Subcutaneous abdominal adipose tissue (tissue), 5 donors: ENCODE measurements around the gene TNIP2.

ENCODE experiments used
- H3K27ac ChIP-seq: one replicate; pipeline ENCODE4 v1.7.0; 2013; ENCODE audit warnings: low read depth, mild to moderate bottlenecking, inconsistent platforms, low read length, moderate library complexity
- H3K27me3 ChIP-seq, 5 donors: one replicate each; pipeline ENCODE4 v1.7.0; 2013; ENCODE audit warnings: low read length in 5 of 5, inconsistent platforms in 1 of 5; ENCODE audit not compliant: control insufficient read depth in 5 of 5, insufficient read depth in 4 of 5
- H3K36me3 ChIP-seq, 5 donors: one replicate each; pipeline ENCODE4 v1.7.0; 2013; ENCODE audit warnings: low read length in 5 of 5; ENCODE audit not compliant: control insufficient read depth in 5 of 5, insufficient read depth in 5 of 5
- H3K4me1 ChIP-seq, 5 donors: one replicate each; pipeline ENCODE4 v1.7.0; 2013; ENCODE audit warnings: low read length in 5 of 5, mild to moderate bottlenecking in 3 of 5, moderate library complexity in 1 of 5; ENCODE audit not compliant: control insufficient read depth in 5 of 5, insufficient read depth in 5 of 5
- H3K4me3 ChIP-seq, 5 donors: one replicate each; pipeline ENCODE4 v1.7.0; 2013; ENCODE audit warnings: low read length in 5 of 5, low read depth in 1 of 5
- H3K9ac ChIP-seq, 5 donors: one replicate each; pipeline ENCODE4 v1.7.0; 2013; ENCODE audit warnings: low read length in 5 of 5, mild to moderate bottlenecking in 4 of 5, moderate library complexity in 3 of 5
- H3K9me3 ChIP-seq, 5 donors: one replicate each; pipeline ENCODE4 v1.7.0; 2013; ENCODE audit warnings: low read length in 5 of 5; ENCODE audit not compliant: control insufficient read depth in 5 of 5
- donor health status: healthy.
- donor health status: healthy.
- donor health status: healthy.
- donor health status: healthy.
- donor health status: healthy.

TNIP2 gene

GRCh38 chr4:2699534-2699933 lies 56.6 kb downstream of the TNIP2 start:
- H3K4me1 ChIP-seq, result no peaks in the 10 kb centered on the region
- H3K9ac ChIP-seq, result no peak overlapping the region
- no peaks in the 10 kb centered on the region for H3K9me3 ChIP-seq
- H3K4me3 ChIP-seq, result no peak overlapping the region
- H3K27me3 ChIP-seq, result no peaks in the 10 kb centered on the region
- no peak overlapping the region for H3K27ac ChIP-seq
- H3K36me3 ChIP-seq, result peaks cover 15 to 95% (median 91%) of the 10 kb centered on the region in 5 donors

GRCh38 chr4:2698951-2699505 lies 57.1 kb downstream of the TNIP2 start:
- Histone ChIP-seq H3K36me3 (peaks cover 15 to 95% (median 91%) of the 10 kb centered on the region in 5 donors), H3K27ac (no peak overlapping the region), H3K27me3 (no peaks in the 10 kb centered on the region), H3K9ac (no peak overlapping the region), H3K4me3 (no peak overlapping the region), H3K9me3 (no peaks in the 10 kb centered on the region), H3K4me1 (no peaks in the 10 kb centered on the region)

DNA sequence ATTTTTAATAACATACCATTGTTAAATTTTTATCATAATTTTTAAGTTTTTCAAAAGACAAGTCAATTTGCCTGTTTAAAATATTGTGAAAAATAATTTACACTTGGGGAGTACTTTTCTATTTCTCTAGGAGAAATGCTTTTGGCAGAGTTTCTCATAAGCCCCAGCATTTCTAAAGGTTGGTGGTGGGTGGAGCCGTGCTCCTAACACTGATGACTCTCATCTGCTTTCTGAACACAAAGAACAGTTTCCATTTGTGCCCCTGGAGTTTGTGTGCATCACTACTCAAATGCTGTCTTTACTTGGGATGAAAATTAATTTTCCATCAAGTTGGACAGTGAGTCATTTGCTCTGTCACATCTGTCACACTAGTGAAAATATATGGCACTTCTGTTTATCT lies 57.6 kb downstream of the TNIP2 start:
- H3K9me3 ChIP-seq, result no peaks in the 10 kb centered on the region
- peaks cover 15 to 95% (median 93%) of the 10 kb centered on the region in 5 donors for H3K36me3 ChIP-seq
- H3K27me3 ChIP-seq, result no peaks in the 10 kb centered on the region
- no peak overlapping the region for H3K27ac ChIP-seq
- H3K9ac ChIP-seq, result no peak overlapping the region
- no peak overlapping the region for H3K4me3 ChIP-seq
- H3K4me1 ChIP-seq, result no peaks in the 10 kb centered on the region

DNA sequence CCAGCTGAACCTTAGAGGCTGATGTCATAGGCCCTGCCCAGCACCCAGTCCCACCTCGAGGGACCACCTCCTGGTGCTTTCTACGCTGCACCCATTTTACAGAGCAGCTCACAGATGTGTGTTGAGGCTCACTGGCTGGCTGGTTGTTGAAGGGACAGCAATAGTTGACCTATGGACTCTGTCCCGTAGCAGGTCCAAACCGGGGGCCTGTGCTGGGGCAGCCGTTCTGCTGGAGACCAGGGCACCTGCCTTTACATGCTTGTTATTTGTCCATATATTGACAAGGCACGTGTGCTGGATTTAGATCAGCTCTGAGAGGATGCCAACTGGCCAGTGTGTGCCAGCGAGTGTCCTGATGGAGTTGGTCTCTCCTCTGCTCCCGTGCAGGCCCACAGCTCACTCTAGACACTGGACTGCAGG lies 58.1 kb downstream of the TNIP2 start:
- H3K9me3 ChIP-seq, result no peaks in the 10 kb centered on the region
- H3K27ac ChIP-seq, result no peak overlapping the region
- H3K27me3 ChIP-seq, result no peaks in the 10 kb centered on the region
- no peak overlapping the region for H3K9ac ChIP-seq
- no peak overlapping the region for H3K4me3 ChIP-seq
- H3K4me1 ChIP-seq, result no peaks in the 10 kb centered on the region
- H3K36me3 ChIP-seq, result peaks cover 15 to 95% (median 92%) of the 10 kb centered on the region in 5 donors

GRCh38 chr4:2696423-2696822 lies 59.7 kb downstream of the TNIP2 start:
- Histone ChIP-seq H3K27ac (no peak overlapping the region), H3K4me3 (no peak overlapping the region), H3K9ac (no peak overlapping the region), H3K36me3 (peaks cover 11 to 95% (median 88%) of the 10 kb centered on the region in 5 donors), H3K9me3 (no peaks in the 10 kb centered on the region), H3K4me1 (no peaks in the 10 kb centered on the region), H3K27me3 (no peaks in the 10 kb centered on the region)

GRCh38 chr4:2695346-2696060 lies 60.6 kb downstream of the TNIP2 start:
- Histone ChIP-seq H3K36me3 (peaks cover 8 to 95% (median 88%) of the 10 kb centered on the region in 5 donors), H3K27ac (no peak overlapping the region), H3K27me3 (no peaks in the 10 kb centered on the region), H3K4me1 (no peaks in the 10 kb centered on the region), H3K9ac (no peak overlapping the region), H3K4me3 (no peak overlapping the region), H3K9me3 (no peaks in the 10 kb centered on the region)

DNA sequence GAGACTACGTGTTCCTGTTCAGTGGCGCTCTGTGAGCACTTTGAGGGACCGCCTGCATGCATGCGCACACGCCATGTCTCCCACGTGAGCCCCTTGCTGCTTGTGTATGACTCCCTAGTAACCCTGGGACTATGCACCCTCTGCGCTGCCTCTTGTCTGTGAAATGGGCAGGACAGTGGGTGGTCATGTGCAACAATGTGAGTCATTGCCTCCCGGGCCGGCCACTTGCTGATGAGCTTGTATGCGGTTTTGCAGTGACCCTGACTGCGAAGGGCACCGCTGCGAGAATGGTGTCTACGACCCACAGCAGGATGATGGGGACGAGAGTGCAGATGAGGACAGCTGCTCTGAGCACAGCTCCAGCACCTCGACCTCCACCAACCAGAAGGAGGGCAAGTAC lies 61.4 kb downstream of the TNIP2 start:
- Histone ChIP-seq H3K36me3 (peaks cover 10 to 95% (median 87%) of the 10 kb centered on the region in 5 donors), H3K27ac (no peak overlapping the region), H3K4me3 (no peak overlapping the region), H3K9me3 (no peaks in the 10 kb centered on the region), H3K4me1 (no peaks in the 10 kb centered on the region), H3K27me3 (no peaks in the 10 kb centered on the region), H3K9ac (no peak overlapping the region)

- Histone ChIP-seq H3K9me3 (no peaks in the 10 kb centered on the region), H3K27me3 (no peaks in the 10 kb centered on the region), H3K27ac (no peak overlapping the region), H3K9ac (no peak overlapping the region), H3K4me3 (no peak overlapping the region), H3K36me3 (peaks cover 9 to 96% (median 80%) of the 10 kb centered on the region in 5 donors), H3K4me1 (peaks cover 0 to 1% (median 0%) of the 10 kb centered on the region in 5 donors)
Observed at GRCh38 chr4:2691952-2692435, 64.1 kb downstream of the TNIP2 start.
